OCI-LY1 (cell line): ENCODE results near the gene BEND6.

Experiments used
- H2AFZ ChIP-seq: fragments of 200-600 bp; sonication (generic), shearing (Covaris generic); 2 replicates; pipeline ENCODE4 v1.6.0; 2014; ENCODE audit warnings: antibody characterized with exemption, mild to moderate bottlenecking, low read length
- H3F3A ChIP-seq: fragments of 200-600 bp; sonication (generic), shearing (Covaris generic); 2 replicates; pipeline ENCODE4 v1.6.0; 2014; ENCODE audit warnings: mild to moderate bottlenecking, antibody characterized with exemption, low read length, moderate library complexity; ENCODE audit not compliant: insufficient read depth
- H3K27ac ChIP-seq: fragments of 200-600 bp; sonication (generic); 2 replicates; pipeline ENCODE4 v1.5.1; 2014; ENCODE audit warnings: low read length, mixed run types, mild to moderate bottlenecking, low read depth; ENCODE audit not compliant: poor library complexity, severe bottlenecking
- H3K27me3 ChIP-seq: fragments of 200-600 bp; sonication (generic); 2 replicates; pipeline ENCODE4 v1.6.0; 2014; ENCODE audit warnings: antibody characterized with exemption, mild to moderate bottlenecking, low read length, moderate library complexity; ENCODE audit not compliant: insufficient read depth
- H3K36me3 ChIP-seq: fragments of 200-600 bp; sonication (generic); 2 replicates; pipeline ENCODE4 v1.6.1; 2014; ENCODE audit warnings: mild to moderate bottlenecking, antibody characterized with exemption, low read length, moderate library complexity, mixed read lengths; ENCODE audit not compliant: insufficient read depth
- H3K4me1 ChIP-seq: fragments of 200-600 bp; sonication (generic); 2 replicates; pipeline ENCODE4 v1.5.1; 2014; ENCODE audit warnings: mild to moderate bottlenecking, low read length, moderate library complexity; ENCODE audit not compliant: insufficient read depth, severe bottlenecking
- H3K4me2 ChIP-seq: fragments of 200-600 bp; sonication (generic), shearing (Covaris generic); 2 replicates; pipeline ENCODE4 v1.6.1; 2014; ENCODE audit warnings: low read length
- H3K4me3 ChIP-seq: fragments of 200-600 bp; sonication (generic); 2 replicates; pipeline ENCODE4 v1.5.1; 2014; ENCODE audit warnings: low read length, low read depth, mild to moderate bottlenecking, mixed read lengths; ENCODE audit not compliant: poor library complexity, severe bottlenecking
- H3K79me2 ChIP-seq: fragments of 200-600 bp; shearing (Covaris generic); 2 replicates; pipeline ENCODE4 v1.6.1; 2016; ENCODE audit warnings: mixed run types, low read length, mixed read lengths; ENCODE audit not compliant: insufficient read depth
- H3K9ac ChIP-seq: fragments of 200-600 bp; sonication (generic), shearing (Covaris generic); 2 replicates; pipeline ENCODE4 v1.6.1; 2014; ENCODE audit warnings: mild to moderate bottlenecking, low read length, mixed read lengths
- H3K9me2 ChIP-seq: fragments of 200-600 bp; sonication (generic), shearing (Covaris generic); 2 replicates; pipeline ENCODE4 v1.6.1; 2014; ENCODE audit warnings: low read depth, mild to moderate bottlenecking, low read length, mixed read lengths
- H3K9me3 ChIP-seq: fragments of 200-600 bp; shearing (Covaris generic); 2 replicates; pipeline ENCODE4 v1.6.1; 2014; ENCODE audit warnings: low read length, mixed read lengths
- H4K20me1 ChIP-seq: fragments of 200-600 bp; sonication (generic), shearing (Covaris generic); 2 replicates; pipeline ENCODE4 v1.6.0; 2016; ENCODE audit warnings: mild to moderate bottlenecking, low read length; ENCODE audit not compliant: insufficient read depth
- EZH2 ChIP-seq: fragments of 200-600 bp; sonication (generic), shearing (Covaris generic); IDR thresholded peaks from 2 replicates; pipeline ENCODE4 v1.8.0; 2017; ENCODE audit warnings: borderline replicate concordance, mixed run types, mild to moderate bottlenecking, antibody characterized with exemption, low read length, moderate library complexity, mixed read lengths
- TF ChIP-seq, protein P1 (sequence below): fragments of 200-600 bp; sonication (generic), shearing (Covaris generic); IDR thresholded peaks from 2 replicates; pipeline ENCODE4 v1.5.1; 2017; ENCODE audit warnings: mild to moderate bottlenecking, antibody characterized with exemption, low read length, moderate library complexity, mixed read lengths

The BEND6 gene

DNA sequence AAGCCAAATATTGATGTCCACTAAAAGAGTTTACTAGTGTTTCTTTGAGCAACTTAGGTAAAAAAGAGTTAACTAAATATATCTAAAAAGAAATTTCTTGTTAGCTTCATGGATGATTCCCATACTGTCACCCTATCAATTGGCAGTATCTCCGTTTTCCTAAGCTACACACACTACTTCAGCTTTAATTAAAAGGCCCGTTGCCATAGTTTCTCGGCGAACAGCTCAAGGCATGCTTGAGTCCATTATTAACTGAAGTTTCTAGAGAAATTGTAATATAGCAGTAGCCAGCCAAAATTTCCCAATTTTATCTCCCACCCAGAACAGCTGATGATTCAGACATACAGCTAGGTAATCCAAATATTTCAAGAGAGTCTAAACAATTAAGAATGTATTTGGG, 20.0 kb upstream of the BEND6 start:
- no peaks in the 10 kb centered on the region for H3K9me3 ChIP-seq
- H3K36me3 ChIP-seq = no peaks in the 10 kb centered on the region
- no peaks in the 10 kb centered on the region for H3K79me2 ChIP-seq
- no peak overlapping the region for H3K27ac ChIP-seq
- TF ChIP-seq EZH2 = no peak
- TF ChIP-seq, protein P1, sequence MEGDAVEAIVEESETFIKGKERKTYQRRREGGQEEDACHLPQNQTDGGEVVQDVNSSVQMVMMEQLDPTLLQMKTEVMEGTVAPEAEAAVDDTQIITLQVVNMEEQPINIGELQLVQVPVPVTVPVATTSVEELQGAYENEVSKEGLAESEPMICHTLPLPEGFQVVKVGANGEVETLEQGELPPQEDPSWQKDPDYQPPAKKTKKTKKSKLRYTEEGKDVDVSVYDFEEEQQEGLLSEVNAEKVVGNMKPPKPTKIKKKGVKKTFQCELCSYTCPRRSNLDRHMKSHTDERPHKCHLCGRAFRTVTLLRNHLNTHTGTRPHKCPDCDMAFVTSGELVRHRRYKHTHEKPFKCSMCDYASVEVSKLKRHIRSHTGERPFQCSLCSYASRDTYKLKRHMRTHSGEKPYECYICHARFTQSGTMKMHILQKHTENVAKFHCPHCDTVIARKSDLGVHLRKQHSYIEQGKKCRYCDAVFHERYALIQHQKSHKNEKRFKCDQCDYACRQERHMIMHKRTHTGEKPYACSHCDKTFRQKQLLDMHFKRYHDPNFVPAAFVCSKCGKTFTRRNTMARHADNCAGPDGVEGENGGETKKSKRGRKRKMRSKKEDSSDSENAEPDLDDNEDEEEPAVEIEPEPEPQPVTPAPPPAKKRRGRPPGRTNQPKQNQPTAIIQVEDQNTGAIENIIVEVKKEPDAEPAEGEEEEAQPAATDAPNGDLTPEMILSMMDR = no peak
- H3K9me2 ChIP-seq = no peaks in the 10 kb centered on the region
- no peak overlapping the region for H3K4me3 ChIP-seq
- no peak overlapping the region for H3K9ac ChIP-seq
- no peaks in the 10 kb centered on the region for H3K4me1 ChIP-seq
- no peak overlapping the region for H2AFZ ChIP-seq
- no peaks in the 10 kb centered on the region for H4K20me1 ChIP-seq
- no peaks in the 10 kb centered on the region for H3F3A ChIP-seq
- H3K27me3 ChIP-seq = no peaks in the 10 kb centered on the region
- H3K4me2 ChIP-seq = no peak overlapping the region

DNA sequence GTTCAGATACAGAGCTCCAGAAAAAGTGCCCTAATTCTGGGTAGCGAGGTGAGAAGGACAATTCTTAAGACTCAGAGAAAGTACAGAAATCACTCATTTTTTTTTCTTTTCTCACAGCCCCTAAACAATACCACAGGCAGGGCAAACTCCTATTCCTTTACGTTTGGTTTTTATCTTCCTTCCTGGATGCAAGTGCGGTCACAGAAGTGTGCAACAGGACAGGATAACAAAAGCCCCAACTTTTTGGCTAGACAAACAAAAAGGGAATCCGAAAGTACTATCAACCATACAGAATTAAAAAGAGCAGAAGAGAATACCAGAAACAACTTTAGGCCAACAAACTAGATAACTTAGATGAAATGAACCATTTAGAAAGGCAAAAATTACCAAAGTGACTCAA, 18.4 kb upstream of the BEND6 start:
- no peak overlapping the region for H3K27ac ChIP-seq
- no peaks in the 10 kb centered on the region for H3K9me2 ChIP-seq
- H3K4me3 ChIP-seq = no peak overlapping the region
- H3K79me2 ChIP-seq = no peaks in the 10 kb centered on the region
- no peaks in the 10 kb centered on the region for H4K20me1 ChIP-seq
- no peaks in the 10 kb centered on the region for H3K4me1 ChIP-seq
- H3F3A ChIP-seq = no peaks in the 10 kb centered on the region
- no peaks in the 10 kb centered on the region for H3K36me3 ChIP-seq
- TF ChIP-seq EZH2 = no peak
- TF ChIP-seq, protein P1 = no peak
- no peaks in the 10 kb centered on the region for H3K9me3 ChIP-seq
- H2AFZ ChIP-seq = no peak overlapping the region
- no peaks in the 10 kb centered on the region for H3K27me3 ChIP-seq
- no peak overlapping the region for H3K9ac ChIP-seq
- H3K4me2 ChIP-seq = no peak overlapping the region

DNA sequence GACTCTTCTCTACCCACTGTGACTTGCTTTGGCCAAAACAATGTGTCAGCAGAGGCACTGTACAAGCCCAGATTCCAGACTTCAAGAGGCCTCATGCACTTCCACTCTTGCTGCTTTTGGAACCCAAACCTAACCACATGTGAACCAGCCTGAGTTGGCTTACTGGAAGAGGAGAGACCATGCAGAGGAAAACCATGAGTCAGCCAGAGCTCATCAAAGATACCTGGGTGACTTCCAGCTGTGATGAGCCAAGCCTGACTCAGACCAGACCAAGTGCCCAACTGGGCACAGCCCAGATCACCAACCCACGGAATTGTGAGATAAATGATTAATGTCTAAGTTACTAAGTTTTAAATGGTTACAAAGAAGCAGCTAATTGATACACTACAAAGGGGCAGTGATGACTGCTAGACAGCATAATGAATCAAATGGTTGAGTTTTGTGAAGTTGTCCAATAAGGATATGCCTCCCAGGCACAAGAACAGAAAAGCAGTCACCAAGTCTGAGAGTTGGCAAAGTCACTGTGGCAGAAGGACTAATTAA, 16.2 kb upstream of the BEND6 start:
- H3K4me1 ChIP-seq = no peaks in the 10 kb centered on the region
- H3K9me2 ChIP-seq = no peaks in the 10 kb centered on the region
- no peak overlapping the region for H3K4me3 ChIP-seq
- H3K4me2 ChIP-seq = no peak overlapping the region
- no peaks in the 10 kb centered on the region for H3F3A ChIP-seq
- H3K79me2 ChIP-seq = no peaks in the 10 kb centered on the region
- no peak overlapping the region for H3K27ac ChIP-seq
- no peak overlapping the region for H3K9ac ChIP-seq
- no peaks in the 10 kb centered on the region for H3K36me3 ChIP-seq
- TF ChIP-seq, protein P1 = no peak
- no peak for TF ChIP-seq EZH2
- no peaks in the 10 kb centered on the region for H3K27me3 ChIP-seq
- H4K20me1 ChIP-seq = no peaks in the 10 kb centered on the region
- H3K9me3 ChIP-seq = no peaks in the 10 kb centered on the region
- no peak overlapping the region for H2AFZ ChIP-seq
